ENCODE data around the gene CHRNB2.

The CHRNB2 gene

DNA sequence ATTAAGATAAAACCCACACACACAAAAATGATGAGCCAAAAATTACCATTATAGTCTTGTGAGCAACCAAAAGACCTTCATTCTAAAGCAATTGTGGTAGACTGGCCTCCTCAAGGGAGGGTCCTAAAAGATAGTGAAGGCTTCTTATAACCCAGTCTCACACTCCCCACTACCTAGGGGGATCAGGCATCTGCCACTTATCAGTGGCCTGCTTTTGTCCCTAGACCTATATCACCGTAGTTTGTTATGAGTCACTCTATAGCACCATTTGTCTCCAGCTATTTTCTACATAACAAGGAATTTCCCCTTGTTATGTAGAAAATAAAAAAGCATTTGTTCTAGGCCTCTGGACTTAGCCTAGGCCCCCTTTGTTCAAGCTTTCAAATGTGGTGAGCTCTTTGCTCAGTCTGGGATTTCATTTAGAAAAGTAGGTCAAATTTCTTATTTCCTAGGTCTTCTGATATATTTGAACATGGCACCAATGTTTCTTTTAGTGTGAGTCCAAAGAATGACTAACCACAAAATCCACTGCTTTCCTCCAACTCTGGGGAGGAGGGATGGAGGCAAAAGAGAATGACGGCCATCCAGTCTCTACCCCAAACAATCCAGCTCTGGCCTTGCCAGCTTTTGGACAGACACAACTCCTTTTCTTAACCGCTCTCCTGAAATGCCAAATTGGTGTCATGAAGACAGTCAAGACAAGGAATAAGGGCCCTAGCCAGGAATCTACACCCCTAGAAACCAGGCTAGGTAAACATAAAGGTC, 31.5 kb downstream of the CHRNB2 start:
- Histone ChIP-seq H3K36me3 (replicated peaks in 1 of 2; ENCODE audit: control insufficient read depth in 2 of 2, insufficient read depth in 2 of 2, low read length in 2 of 2) (peaks cover 52 to 93% of the 10 kb centered on the region in 2 donors), H3K27me3 (ENCODE audit: control insufficient read depth in 3 of 3, insufficient read depth in 3 of 3, low read depth in 1 of 3, low read length in 3 of 3) (no peaks in the 10 kb centered on the region), H3K23ac (ENCODE audit: low read depth, low read length, poor library complexity) (no peak overlapping the region), H4K91ac (ENCODE audit: low read depth, low read length, poor library complexity) (no peak overlapping the region), H2BK120ac (ENCODE audit: low read depth, low read length) (no peak overlapping the region), H3K14ac (ENCODE audit: low read length) (no peak overlapping the region), H2BK15ac (ENCODE audit: low read length) (no peak overlapping the region), H2BK12ac (ENCODE audit: low read length) (no peak overlapping the region), H2AK5ac (ENCODE audit: low read depth, low read length) (no peak overlapping the region), H2BK5ac (ENCODE audit: low read length) (no peak overlapping the region), H3K18ac (ENCODE audit: low read length) (no peak overlapping the region), H3K4ac (ENCODE audit: low read length) (no peak overlapping the region), H3K4me1 (ENCODE audit: control insufficient read depth in 2 of 2, insufficient read depth in 1 of 2, low read depth in 1 of 2, low read length in 2 of 2) (peaks cover 0 to 2% of the 10 kb centered on the region in 2 donors), H4K8ac (ENCODE audit: low read depth, low read length) (no peak overlapping the region), H2AFZ (ENCODE audit: low read length) (no peak overlapping the region), H3K9me3 (replicated peaks in 1 of 2; ENCODE audit: control insufficient read depth in 2 of 2, insufficient read depth in 1 of 2, low read depth in 1 of 2, low read length in 2 of 2) (no peaks in the 10 kb centered on the region), H3K4me3 (ENCODE audit: low read length in 2 of 2) (no peak overlapping the region), H3K79me1 (ENCODE audit: low read depth, low read length) (peaks cover 11% of the 10 kb centered on the region), H3K9ac (ENCODE audit: low read depth, low read length, poor library complexity) (no peak overlapping the region), H3K27ac (replicated peaks; ENCODE audit: low read length) (no peak overlapping the region), H3K4me2 (ENCODE audit: insufficient read depth, low read length, poor library complexity, severe bottlenecking) (no peak overlapping the region)
- no CpG with 5 or more reads among the region's 3 CpGs for WGBS, 2 donors (ENCODE audit: extremely low coverage in 2 of 2, insufficient read length in 2 of 2, insufficient replicate concordance in 1 of 2)
- DNase-seq (ENCODE audit: low spot score): no peak

DNA sequence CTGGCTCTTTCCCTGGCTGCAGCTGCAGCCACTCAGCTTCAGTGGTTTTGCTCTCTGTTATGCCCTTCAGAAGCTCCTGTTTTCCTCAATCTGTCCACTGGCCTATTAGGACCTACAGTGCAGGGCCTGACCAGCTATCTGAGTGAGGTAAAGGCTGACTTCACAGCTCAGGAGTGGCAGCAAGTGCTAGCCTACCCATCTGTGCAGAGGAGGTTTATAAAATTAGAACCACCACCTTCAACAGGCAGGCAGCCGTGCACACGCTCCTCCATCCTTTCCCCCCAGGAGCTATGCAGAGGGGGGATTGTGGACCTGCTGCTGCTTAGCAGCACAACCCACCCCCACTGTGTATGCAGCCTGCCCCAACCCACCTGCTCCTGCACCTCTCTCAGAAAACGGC, 32.1 kb downstream of the CHRNB2 start:
- no peaks in the 10 kb centered on the region for H3K9me3 ChIP-seq (replicated peaks in 1 of 2; ENCODE audit: control insufficient read depth in 2 of 2, insufficient read depth in 1 of 2, low read depth in 1 of 2, low read length in 2 of 2)
- no peak overlapping the region for H2BK12ac ChIP-seq (ENCODE audit: low read length)
- H2BK5ac ChIP-seq (ENCODE audit: low read length): no peak overlapping the region
- peaks cover 11% of the 10 kb centered on the region for H3K79me1 ChIP-seq (ENCODE audit: low read depth, low read length)
- peaks cover 49 to 91% of the 10 kb centered on the region in 2 donors for H3K36me3 ChIP-seq (replicated peaks in 1 of 2; ENCODE audit: control insufficient read depth in 2 of 2, insufficient read depth in 2 of 2, low read length in 2 of 2)
- H3K4me2 ChIP-seq (ENCODE audit: insufficient read depth, low read length, poor library complexity, severe bottlenecking): no peak overlapping the region
- H3K27me3 ChIP-seq (ENCODE audit: control insufficient read depth in 3 of 3, insufficient read depth in 3 of 3, low read depth in 1 of 3, low read length in 3 of 3): no peaks in the 10 kb centered on the region
- H3K9ac ChIP-seq (ENCODE audit: low read depth, low read length, poor library complexity): no peak overlapping the region
- no CpG with 5 or more reads among the region's 3 CpGs for WGBS, 2 donors (ENCODE audit: extremely low coverage in 2 of 2, insufficient read length in 2 of 2, insufficient replicate concordance in 1 of 2)
- no peak for DNase-seq (ENCODE audit: low spot score)
- no peak overlapping the region for H3K23ac ChIP-seq (ENCODE audit: low read depth, low read length, poor library complexity)
- no peak overlapping the region for H3K4ac ChIP-seq (ENCODE audit: low read length)
- H3K4me3 ChIP-seq (ENCODE audit: low read length in 2 of 2): no peak overlapping the region
- peaks cover 0 to 2% of the 10 kb centered on the region in 2 donors for H3K4me1 ChIP-seq (ENCODE audit: control insufficient read depth in 2 of 2, insufficient read depth in 1 of 2, low read depth in 1 of 2, low read length in 2 of 2)
- H2BK120ac ChIP-seq (ENCODE audit: low read depth, low read length): no peak overlapping the region
- no peak overlapping the region for H3K27ac ChIP-seq (replicated peaks; ENCODE audit: low read length)
- H2AK5ac ChIP-seq (ENCODE audit: low read depth, low read length): no peak overlapping the region
- no peak overlapping the region for H2AFZ ChIP-seq (ENCODE audit: low read length)
- no peak overlapping the region for H3K14ac ChIP-seq (ENCODE audit: low read length)
- H2BK15ac ChIP-seq (ENCODE audit: low read length): no peak overlapping the region
- H4K8ac ChIP-seq (ENCODE audit: low read depth, low read length): no peak overlapping the region
- no peak overlapping the region for H4K91ac ChIP-seq (ENCODE audit: low read depth, low read length, poor library complexity)
- H3K18ac ChIP-seq (ENCODE audit: low read length): no peak overlapping the region

DNA sequence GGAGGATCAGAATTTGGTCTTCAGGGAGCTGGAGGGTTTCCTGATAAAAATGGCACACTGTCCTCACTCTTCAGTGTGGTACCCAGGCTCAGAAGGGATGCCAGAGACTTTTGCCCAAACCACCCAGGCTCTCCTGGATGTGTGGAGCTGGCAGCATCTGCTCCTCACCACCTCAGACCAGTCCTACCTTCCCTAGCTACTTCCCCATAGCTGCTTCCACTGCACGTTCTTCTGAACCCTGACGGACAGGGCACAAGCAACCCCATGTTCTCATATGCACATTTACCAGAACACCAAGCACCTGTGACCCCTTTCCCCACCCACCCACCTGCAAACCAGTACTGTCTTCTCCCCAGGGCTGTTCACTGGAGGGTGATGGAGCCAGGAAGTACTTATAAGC, 35.7 kb downstream of the CHRNB2 start:
- H3K27ac ChIP-seq (replicated peaks; ENCODE audit: low read length): no peak overlapping the region
- no peak overlapping the region for H3K9ac ChIP-seq (ENCODE audit: low read depth, low read length, poor library complexity)
- no peak for DNase-seq (ENCODE audit: low spot score)
- no peak overlapping the region for H2BK120ac ChIP-seq (ENCODE audit: low read depth, low read length)
- H4K91ac ChIP-seq (ENCODE audit: low read depth, low read length, poor library complexity): no peak overlapping the region
- no peak overlapping the region for H4K8ac ChIP-seq (ENCODE audit: low read depth, low read length)
- no peak overlapping the region for H2AK5ac ChIP-seq (ENCODE audit: low read depth, low read length)
- H2BK12ac ChIP-seq (ENCODE audit: low read length): no peak overlapping the region
- H3K4me2 ChIP-seq (ENCODE audit: insufficient read depth, low read length, poor library complexity, severe bottlenecking): no peak overlapping the region
- H3K14ac ChIP-seq (ENCODE audit: low read length): no peak overlapping the region
- H3K4ac ChIP-seq (ENCODE audit: low read length): no peak overlapping the region
- H3K79me1 ChIP-seq (ENCODE audit: low read depth, low read length): peaks cover 14% of the 10 kb centered on the region
- H3K27me3 ChIP-seq (ENCODE audit: control insufficient read depth in 3 of 3, insufficient read depth in 3 of 3, low read depth in 1 of 3, low read length in 3 of 3): no peaks in the 10 kb centered on the region
- H3K36me3 ChIP-seq (replicated peaks in 1 of 2; ENCODE audit: control insufficient read depth in 2 of 2, insufficient read depth in 2 of 2, low read length in 2 of 2): peaks cover 20 to 68% of the 10 kb centered on the region in 2 donors
- no peak overlapping the region for H2BK15ac ChIP-seq (ENCODE audit: low read length)
- no peak overlapping the region for H2AFZ ChIP-seq (ENCODE audit: low read length)
- no peaks in the 10 kb centered on the region for H3K9me3 ChIP-seq (replicated peaks in 1 of 2; ENCODE audit: control insufficient read depth in 2 of 2, insufficient read depth in 1 of 2, low read depth in 1 of 2, low read length in 2 of 2)
- H3K4me1 ChIP-seq (ENCODE audit: control insufficient read depth in 2 of 2, insufficient read depth in 1 of 2, low read depth in 1 of 2, low read length in 2 of 2): peaks cover 3 to 6% of the 10 kb centered on the region in 2 donors
- H3K18ac ChIP-seq (ENCODE audit: low read length): no peak overlapping the region
- WGBS, 2 donors (ENCODE audit: extremely low coverage in 2 of 2, insufficient read length in 2 of 2, insufficient replicate concordance in 1 of 2): no CpG with 5 or more reads among the region's 2 CpGs
- H3K23ac ChIP-seq (ENCODE audit: low read depth, low read length, poor library complexity): no peak overlapping the region
- no peak overlapping the region for H2BK5ac ChIP-seq (ENCODE audit: low read length)
- no peak overlapping the region for H3K4me3 ChIP-seq (ENCODE audit: low read length in 2 of 2)

DNA sequence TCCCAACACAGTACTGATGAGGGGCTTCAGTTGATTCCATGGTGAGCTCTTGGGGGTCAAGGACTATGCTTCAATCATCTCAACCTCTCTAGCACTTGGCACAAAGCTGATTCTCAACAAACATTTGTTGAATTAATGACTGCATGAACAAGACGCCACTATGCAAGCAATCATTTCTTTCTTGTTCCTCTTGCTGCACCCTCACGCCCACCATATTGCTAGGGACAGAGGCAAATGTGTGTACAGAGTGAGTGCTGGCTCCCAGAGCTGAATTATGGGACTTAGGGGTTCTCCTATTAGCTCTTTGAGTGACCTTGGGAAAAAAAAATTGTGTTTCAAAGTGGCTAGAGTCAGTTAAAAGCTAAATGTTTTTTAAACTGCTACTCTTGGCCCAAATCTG, 38.0 kb downstream of the CHRNB2 start:
- H3K4me3 ChIP-seq (ENCODE audit: low read length in 2 of 2): no peak overlapping the region
- H2BK12ac ChIP-seq (ENCODE audit: low read length): no peak overlapping the region
- H3K27me3 ChIP-seq (ENCODE audit: control insufficient read depth in 3 of 3, insufficient read depth in 3 of 3, low read depth in 1 of 3, low read length in 3 of 3): no peaks in the 10 kb centered on the region
- no peak overlapping the region for H3K23ac ChIP-seq (ENCODE audit: low read depth, low read length, poor library complexity)
- H3K79me1 ChIP-seq (ENCODE audit: low read depth, low read length): peaks cover 11% of the 10 kb centered on the region
- no peak for DNase-seq (ENCODE audit: low spot score)
- no peaks in the 10 kb centered on the region for H3K9me3 ChIP-seq (replicated peaks in 1 of 2; ENCODE audit: control insufficient read depth in 2 of 2, insufficient read depth in 1 of 2, low read depth in 1 of 2, low read length in 2 of 2)
- no peak overlapping the region for H2BK120ac ChIP-seq (ENCODE audit: low read depth, low read length)
- no peak overlapping the region for H3K4me2 ChIP-seq (ENCODE audit: insufficient read depth, low read length, poor library complexity, severe bottlenecking)
- peaks cover 17 to 49% of the 10 kb centered on the region in 2 donors for H3K36me3 ChIP-seq (replicated peaks in 1 of 2; ENCODE audit: control insufficient read depth in 2 of 2, insufficient read depth in 2 of 2, low read length in 2 of 2)
- no peak overlapping the region for H3K9ac ChIP-seq (ENCODE audit: low read depth, low read length, poor library complexity)
- no peak overlapping the region for H3K27ac ChIP-seq (replicated peaks; ENCODE audit: low read length)
- no peak overlapping the region for H2BK15ac ChIP-seq (ENCODE audit: low read length)
- no peak overlapping the region for H3K14ac ChIP-seq (ENCODE audit: low read length)
- H2AK5ac ChIP-seq (ENCODE audit: low read depth, low read length): no peak overlapping the region
- H2AFZ ChIP-seq (ENCODE audit: low read length): no peak overlapping the region
- H4K8ac ChIP-seq (ENCODE audit: low read depth, low read length): no peak overlapping the region
- no peak overlapping the region for H2BK5ac ChIP-seq (ENCODE audit: low read length)
- no CpG with 5 or more reads among the region's 2 CpGs for WGBS, 2 donors (ENCODE audit: extremely low coverage in 2 of 2, insufficient read length in 2 of 2, insufficient replicate concordance in 1 of 2)
- no peak overlapping the region for H3K18ac ChIP-seq (ENCODE audit: low read length)
- no peak overlapping the region for H3K4ac ChIP-seq (ENCODE audit: low read length)
- H3K4me1 ChIP-seq (ENCODE audit: control insufficient read depth in 2 of 2, insufficient read depth in 1 of 2, low read depth in 1 of 2, low read length in 2 of 2): peaks cover 11% of the 10 kb centered on the region in 2 donors
- no peak overlapping the region for H4K91ac ChIP-seq (ENCODE audit: low read depth, low read length, poor library complexity)

Measured in neuronal stem cell (in vitro differentiated cells).